Measurements from ENCODE around the gene HOXC12.

Gene HOXC12, protein sequence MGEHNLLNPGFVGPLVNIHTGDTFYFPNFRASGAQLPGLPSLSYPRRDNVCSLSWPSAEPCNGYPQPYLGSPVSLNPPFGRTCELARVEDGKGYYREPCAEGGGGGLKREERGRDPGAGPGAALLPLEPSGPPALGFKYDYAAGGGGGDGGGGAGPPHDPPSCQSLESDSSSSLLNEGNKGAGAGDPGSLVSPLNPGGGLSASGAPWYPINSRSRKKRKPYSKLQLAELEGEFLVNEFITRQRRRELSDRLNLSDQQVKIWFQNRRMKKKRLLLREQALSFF

DNA sequence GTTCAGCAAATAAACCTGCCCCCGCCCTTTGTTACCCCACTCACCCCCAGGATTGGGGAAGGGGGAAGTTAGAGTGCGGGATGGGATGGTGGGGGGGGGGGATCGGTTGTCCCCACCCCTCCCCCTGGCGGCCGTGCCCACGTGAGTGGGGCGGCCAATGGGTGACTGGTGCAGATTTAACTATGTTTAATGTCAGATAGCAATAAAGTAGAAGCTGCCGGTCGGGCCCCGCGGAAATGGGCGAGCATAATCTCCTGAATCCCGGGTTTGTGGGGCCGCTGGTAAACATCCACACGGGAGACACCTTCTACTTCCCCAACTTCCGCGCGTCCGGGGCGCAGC, at the start of gene HOXC12:
Gene HOXC12, plus strand, starts transcription at position 210 of the 342 bp plus-strand sequence. Its CDS starts 27 bp downstream, at position 237.
- DNase-seq (ENCODE audit: low read depth in 2 of 2, low spot score in 1 of 2): no peak

DNA sequence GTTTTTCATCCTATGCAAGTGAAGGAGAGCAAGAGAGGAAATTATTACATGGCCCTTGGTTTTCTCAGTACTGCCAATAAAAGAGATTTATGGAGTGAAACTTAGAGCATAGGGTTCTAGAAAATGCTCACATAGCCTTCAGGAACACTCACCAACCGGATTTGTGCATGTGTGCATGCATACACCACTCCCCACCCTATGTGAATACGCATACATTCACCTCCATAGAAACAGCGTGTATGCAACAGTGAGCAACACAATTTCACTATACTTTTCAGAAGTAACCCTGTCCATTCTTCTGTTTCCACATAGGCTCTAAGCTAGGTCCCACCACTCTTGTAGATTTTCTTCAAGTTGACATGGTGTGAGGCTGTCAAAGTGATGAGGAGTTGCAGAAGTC, 47.6 kb upstream of the HOXC12 start:
- DNase-seq (ENCODE audit: low read depth in 2 of 2, low spot score in 1 of 2): no peak

DNA sequence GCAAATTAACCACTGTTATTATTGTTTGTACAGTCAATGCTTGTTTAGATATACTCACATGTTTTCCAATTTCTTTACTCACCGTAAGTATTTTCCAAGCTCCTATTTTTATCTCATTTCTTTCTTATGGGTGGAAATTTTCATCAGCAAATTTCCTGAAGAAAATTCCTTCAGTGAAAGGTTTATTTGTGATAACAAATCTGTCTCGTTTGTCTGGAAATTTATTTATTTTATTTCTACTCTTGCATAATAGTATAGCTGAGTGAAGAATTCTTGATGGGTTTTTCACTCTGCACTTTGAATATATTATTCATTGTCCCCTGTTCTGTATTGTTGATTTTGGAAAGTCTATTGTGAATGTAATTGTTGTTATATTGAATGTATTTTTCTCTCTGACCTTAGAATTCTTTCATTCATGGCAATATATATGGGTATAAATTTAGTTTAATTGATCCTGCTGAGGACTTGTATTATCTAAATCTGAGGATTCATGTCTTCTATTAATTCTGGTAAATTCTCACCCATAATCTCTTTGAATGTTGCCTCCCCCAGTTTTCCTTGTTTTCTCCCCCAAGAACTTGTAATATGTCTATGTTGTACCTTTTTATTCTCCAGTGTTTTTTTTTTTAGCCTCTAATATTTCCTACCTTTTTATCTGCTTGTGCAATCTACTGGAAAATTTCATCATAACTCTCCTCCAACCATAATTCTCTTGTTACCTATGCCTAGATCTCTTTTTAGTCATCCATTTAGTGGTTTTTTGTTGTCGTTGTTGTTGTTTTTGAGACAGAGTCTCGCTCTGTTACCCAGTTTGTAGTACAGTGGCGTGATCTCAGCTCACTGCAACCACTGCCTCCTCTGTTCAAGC, 37.7 kb upstream of the HOXC12 start:
- no peak for DNase-seq (ENCODE audit: low read depth in 2 of 2, low spot score in 1 of 2)

DNA sequence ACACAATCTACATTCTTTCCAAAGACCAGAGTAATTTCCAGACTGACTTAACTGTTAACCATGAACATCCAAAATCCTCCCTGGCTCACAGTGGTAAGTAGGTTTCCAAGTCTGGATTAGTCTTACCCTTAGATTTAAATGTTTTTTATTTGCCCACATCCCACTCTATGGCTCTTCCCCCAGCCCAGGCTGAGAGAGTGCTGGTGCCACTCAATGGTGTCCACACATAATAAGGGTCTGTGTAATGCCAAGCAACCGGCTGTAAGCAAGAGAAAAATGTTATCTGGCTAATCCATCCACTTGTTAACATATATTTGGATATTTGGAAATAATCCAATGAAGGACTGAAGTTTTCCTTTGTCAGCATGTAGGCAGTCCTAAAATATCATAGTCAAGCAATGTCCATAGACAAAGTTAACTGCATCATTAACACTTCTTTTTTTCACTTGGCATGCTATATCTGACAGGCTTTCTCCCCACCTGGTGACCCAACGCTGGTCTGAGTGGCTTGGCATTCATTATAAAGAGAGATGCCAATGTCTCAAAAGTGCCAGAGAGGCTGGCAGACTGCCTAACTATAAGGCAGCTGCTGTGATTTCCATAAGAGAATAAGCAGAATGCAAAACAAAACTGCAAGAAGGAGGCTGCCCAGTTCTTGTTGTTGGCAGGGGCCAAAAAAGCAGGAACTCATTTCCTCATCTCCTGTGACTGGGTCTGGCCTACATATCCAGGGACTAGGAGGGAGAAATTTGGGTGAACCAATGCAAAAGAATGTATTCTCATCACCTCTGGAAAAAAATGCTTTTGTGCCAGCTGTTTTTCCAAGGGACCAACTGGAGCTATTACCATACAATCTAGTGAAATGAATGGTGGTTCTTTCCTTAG, 29.9 kb upstream of the HOXC12 start:
- no peak for DNase-seq (ENCODE audit: low read depth in 2 of 2, low spot score in 1 of 2)

DNA sequence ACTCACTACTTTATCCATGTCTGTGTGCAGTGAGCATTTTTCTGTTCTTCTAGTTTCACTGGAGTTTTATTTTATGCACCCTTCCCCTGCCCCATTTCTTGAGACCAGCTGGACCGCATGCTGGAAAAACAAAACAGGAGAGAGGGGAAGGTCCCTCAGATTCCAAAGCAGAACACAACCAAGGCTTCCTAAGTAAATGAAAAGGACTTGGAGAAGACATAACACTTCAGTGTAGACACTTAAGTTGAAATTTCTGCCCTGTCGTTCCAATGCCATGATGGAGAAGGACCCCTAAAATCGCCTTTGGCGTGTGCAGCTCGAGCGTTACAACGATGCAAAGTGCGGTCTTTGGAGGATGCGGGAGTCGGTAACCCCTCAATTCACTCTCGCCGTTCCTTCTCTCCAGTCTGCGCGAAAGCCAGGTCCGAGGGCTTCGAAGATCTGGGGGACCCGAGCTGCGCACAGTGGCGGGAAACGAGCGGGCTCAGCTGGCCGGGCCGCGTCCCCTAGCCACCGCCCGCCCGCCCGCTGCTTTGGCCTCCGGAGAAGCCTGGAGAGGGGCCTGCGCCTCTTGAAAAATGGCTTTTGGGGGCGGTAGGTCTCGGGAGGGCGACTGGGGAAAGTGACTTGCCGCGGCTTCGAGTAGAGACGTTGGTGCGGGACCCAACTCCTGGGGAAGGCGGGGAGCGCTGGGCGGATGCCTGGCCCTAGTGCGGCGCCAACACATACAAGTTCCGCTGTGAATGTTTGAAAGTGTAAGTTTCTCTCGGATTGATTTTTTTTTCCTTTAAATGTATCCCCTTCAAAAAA, 27.3 kb upstream of the HOXC12 start:
- DNase-seq (ENCODE audit: low read depth in 2 of 2, low spot score in 1 of 2): no peak

DNA sequence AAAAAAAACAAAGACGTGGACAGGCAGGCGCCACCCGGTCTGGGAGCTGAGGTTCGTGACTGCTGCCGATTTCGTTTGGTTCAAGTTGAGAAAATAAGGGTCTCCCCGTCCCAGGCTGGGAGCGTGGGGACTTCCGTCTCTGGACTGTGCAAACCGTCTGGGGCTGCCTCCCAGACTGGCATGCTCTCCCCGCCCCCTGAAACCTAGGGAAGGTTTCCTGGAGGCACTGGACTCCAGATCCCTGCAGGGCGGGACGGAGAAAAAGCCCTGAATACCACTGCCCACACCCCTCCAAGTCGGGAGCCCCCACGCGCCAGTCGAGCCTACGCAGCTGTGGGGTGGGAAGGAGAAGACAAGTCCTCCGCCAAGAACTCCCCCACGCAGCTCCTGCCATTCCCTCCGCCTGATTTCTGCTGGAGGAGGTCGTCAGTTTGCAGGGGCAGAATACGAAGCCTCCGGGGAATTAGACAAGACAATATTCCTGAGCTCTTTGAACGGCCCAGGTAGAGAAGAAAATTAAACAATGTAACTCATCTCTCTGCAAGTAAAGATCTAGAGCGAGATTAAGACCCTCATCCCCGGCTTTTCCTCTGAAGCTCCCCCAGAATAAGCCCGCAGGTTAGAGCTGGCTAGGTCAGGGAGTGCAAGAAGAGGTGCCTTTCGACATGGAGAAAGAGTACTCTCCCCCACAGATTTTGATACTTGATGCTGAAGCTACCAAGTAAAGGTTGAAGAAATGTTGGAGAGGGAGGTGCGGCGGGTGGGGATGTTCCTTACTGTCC, 26.5 kb upstream of the HOXC12 start:
- DNase-seq (ENCODE audit: low read depth in 2 of 2, low spot score in 1 of 2): no peak

DNA sequence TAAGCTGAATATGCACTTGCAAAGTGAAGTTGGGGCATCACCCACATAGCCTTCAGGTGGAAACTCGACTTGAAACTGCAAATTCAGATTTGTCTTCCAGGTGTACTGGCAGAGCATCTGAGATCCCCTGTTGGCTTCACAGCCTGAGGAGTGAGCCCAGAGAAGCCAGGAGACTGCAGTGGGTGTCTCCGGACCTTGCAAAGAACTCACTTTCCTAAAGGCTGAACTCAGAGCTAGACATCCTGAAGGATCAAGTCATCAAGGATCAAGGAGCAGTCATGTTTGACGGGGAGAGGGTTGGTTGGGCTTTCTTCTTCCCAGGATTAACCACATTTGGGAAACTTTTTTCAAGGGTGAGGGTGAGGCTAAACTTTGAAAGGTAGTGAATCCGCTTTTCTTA, 25.2 kb upstream of the HOXC12 start:
- no peak for DNase-seq (ENCODE audit: low read depth in 2 of 2, low spot score in 1 of 2)

DNA sequence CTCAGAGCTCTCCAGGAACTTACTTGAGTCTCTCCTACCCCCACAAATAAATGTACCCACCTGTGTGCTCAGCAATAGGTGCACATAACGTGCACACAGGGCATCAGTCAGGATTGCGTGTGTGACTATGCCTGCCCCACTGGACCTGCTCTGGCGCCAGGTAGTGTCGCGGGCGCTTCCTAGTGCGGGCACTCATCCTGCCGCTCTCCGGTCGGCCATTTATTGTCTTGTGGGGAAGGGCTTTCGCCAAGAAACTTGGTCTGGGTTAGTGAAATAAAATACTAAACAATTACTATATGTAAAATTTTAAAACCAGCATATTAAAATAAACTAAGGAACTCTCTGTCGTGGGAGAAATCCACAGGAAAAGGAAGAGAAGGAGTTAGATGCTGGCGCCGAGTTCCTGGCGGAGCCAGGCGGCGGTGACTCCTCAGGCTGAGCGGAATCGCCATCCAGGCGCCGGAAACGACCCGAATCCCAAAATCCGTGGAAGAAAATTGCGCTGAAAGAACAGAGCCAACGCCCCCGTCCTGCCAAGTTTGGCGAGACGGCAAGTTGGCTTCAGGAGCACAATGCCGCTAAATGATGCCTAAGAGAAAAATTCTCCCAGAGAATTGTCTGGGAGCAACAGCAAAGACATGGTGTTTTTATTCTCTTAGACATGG, 24.0 kb upstream of the HOXC12 start:
- no peak for DNase-seq (ENCODE audit: low read depth in 2 of 2, low spot score in 1 of 2)

DNA sequence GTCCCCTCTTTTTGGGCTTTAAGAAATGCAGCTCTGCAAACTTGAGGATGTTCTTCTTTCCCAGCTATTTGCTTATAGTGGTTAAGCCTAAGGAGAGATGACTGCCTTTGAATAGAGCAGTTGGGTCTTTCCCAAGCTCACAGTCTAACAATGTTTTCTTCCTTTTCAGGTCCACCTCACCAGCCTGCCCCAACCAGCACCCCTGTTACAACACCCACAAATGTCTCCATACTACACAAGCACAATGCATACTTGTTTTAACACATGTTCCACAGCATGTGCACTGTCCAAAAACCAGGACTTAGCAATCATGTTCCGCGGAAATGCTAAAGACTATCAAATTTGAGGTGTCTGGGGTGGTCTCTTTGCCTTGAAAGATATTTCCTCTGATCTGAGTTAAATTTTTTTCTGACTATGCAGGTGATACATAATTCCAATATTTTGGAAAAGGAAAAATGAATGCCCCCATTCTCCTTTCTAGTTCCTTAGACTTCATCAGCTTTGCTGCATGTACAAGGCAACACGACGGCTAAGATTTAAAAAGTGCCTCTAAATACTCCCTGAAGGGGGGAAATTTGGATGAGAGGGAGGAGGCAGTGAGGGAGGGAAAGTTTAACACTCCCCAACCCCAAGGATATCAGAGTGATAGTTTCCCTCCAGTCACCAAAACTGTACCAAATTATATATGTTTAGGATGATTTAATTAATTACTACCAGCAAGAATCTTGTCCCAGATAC, 22.7 kb upstream of the HOXC12 start:
- DNase-seq (ENCODE audit: low read depth in 2 of 2, low spot score in 1 of 2): no peak

DNA sequence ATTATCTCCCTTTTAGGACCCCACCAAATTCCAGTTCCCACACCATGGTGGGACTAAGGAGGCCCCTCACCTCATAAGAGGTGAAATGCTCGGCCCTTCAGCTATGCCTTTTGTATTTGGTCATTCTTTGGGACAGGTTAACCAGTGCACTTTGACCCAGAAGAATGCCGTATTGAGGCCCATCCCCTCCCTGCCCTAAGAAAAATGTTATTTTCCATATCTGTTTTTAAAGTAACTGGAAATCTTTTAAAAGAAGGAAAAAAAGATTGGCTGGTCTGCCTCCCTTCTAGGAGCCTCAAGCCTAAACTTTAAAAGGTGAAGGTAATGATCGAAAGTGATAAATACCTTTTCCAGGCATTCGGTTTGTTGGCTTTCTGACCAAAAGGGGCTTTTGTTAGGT, 21.8 kb upstream of the HOXC12 start:
- DNase-seq (ENCODE audit: low read depth in 2 of 2, low spot score in 1 of 2): no peak

DNA sequence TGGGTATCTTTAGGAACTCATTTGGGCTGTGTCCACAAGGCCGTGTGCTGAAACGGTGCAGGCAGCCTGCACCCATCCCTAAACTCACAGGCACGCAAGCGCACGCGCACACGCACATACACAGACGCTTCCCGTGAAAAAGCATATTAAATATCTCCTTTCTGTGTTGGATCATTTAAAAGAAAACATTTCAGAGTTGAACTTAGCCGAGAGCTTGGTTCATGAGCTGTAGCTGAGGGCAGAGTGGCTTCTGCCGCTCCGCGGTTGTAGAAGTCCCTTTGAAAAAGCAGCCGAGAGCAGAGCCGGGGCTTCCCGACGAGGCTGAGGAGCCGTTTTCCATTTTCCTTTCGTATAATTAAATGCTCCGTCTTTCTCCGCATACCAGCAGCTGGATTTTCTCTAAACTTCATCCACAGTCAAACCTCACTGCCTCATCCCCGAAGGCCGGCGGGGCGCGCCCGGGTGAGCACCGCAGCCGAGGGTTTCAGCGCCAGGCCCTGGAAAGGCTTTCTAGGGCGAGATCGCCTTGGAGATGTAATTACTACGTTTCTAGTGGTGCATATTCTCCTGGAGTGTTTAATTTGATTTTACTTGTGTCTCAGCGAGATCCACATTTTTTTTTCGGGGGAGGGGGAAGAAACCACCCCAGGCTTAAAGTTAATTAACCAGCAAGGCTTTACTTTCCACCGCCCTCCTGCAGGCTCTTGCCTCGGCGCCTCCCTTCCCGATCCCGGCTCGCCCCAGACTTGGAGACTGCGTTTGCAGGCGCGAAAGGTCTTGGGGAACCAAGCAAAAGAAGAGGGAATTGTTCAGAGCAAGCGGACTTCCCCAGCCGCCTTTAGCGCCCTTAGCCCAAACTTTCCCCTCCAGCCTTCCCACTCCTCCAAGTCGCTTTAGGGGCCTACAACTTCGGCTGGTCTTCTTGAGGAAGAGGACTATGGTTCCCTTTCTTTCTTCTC, 19.0 kb upstream of the HOXC12 start:
- no peak for DNase-seq (ENCODE audit: low read depth in 2 of 2, low spot score in 1 of 2)

DNA sequence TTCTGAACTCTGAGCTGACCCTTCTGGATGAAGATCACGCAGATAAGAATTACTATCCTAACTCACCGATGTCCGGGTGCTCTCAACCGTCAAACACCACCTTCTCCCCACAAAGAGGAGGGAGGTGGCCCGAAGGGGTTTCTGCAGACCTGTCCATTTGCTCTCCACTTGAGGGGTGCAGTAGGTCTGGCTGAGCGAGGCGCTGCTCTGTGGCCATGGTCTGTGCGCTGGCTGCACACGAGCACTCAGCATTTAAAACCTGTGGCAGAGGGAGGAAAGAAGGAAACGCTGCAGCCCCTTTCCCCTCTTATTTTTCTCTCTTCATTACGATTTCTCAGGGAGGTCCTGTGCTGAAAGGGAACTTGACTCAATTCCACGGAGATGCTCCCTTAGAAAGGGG, 17.6 kb upstream of the HOXC12 start:
- no peak for DNase-seq (ENCODE audit: low read depth in 2 of 2, low spot score in 1 of 2)

DNA sequence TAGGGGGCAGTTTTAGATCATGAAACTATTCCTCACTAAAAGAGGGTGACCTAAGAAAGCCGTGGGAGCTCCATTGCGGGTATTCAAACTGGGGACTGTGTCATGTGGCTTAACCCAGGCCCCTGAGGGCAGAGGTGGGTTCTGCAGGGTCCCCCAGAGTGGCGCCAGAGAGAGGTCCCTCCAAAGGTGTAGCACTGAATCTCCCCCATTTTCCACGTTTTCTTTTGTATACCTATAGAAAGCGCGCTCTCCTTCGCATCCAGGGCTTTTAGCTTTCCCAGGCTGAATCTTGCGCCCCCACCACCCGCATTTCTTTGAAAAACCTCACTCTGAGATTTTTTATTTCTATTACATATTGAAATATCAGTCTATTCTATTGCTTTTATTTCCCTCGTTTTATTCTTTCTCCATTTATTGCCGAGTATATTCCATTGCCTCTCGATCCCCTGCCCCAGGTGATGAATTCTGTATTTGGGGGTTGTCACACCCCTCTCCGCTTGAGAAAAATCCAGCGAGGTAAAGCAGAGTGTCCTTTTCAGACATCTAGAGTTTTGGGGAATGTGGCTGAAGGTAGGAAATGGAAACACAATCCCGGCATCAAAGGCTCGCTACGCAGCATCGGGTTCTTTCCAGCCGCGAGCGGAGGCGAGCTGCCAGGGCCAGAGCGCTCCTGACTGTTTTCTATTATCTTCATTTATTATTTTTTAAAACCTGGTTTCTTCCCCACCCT, 16.9 kb upstream of the HOXC12 start:
- DNase-seq (ENCODE audit: low read depth in 2 of 2, low spot score in 1 of 2): no peak

DNA sequence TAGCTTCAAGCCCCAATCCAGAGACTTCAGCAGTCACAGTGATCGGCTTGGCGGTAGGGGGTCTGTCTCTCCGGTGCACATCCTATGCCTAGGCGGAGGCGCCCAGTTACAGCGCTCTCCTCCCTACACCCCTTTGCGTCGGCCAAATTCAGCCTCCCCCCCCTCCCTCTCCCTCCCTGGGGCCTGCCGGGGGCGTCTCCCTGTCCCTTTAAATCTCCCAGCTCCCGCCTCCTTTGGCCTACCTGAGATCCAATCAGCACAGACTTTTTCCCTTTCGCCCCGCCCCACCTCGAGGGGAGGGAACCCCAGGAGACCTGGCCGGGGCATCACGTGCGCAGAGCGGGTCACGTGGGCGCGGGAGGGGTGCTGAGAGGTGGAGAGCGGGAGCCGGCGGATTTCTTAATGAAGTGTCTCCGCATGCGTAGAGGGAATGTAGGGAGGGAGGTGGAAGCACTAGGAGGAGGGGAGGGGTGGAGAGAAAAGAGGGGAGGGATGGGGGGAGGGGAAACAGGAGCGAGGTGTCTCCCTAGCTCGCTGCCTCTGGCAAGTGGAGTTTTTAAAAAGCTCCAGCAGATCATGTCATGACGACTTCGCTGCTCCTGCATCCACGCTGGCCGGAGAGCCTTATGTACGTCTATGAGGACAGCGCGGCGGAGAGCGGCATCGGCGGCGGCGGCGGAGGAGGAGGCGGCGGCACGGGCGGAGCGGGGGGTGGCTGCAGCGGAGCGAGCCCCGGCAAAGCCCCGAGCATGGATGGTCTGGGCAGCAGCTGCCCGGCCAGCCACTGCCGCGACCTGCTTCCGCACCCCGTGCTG, 16.2 kb upstream of the HOXC12 start, which contains the start of gene HOXC13:
Gene HOXC13, plus strand, starts transcription at position 506 of the 815 bp plus-strand sequence. Its CDS starts 76 bp downstream, at position 582.
- DNase-seq (ENCODE audit: low read depth in 2 of 2, low spot score in 1 of 2): no peak

DNA sequence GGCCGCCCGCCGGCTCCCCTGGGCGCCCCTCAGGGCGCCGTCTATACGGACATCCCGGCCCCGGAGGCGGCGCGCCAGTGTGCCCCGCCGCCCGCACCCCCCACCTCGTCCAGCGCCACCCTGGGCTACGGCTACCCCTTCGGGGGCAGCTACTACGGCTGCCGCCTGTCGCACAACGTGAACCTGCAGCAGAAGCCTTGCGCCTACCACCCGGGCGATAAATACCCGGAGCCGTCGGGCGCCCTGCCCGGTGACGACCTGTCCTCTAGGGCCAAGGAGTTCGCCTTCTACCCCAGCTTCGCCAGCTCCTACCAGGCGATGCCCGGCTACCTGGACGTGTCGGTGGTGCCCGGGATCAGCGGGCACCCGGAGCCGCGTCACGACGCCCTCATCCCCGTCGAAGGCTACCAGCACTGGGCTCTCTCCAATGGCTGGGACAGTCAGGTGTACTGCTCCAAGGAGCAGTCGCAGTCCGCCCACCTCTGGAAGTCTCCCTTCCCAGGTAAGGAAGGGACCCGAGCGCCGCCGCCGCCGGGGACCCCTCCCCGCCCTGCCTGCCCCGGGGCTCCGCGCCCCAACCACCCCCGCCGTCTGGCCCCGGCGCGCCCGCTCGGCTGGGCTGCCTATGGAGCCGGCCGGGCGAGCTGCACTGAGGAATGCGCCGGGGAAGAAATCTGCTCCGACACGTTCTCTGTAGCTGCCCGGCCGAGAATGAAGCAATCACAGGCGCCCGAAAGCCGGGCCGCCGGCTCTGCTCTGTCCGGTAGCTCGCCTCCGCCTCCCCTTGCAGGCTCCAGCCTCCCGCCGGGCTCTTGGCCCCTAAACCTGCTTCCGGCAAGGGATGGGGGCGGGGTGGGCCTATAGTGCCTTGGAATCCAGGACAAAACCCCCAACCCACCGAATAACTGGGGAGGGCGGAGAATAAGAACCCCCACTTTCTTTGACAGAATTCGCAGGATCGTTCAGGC, 15.3 kb upstream of the HOXC12 start:
- no peak for DNase-seq (ENCODE audit: low read depth in 2 of 2, low spot score in 1 of 2)

Data from stimulated activated CD8-positive, alpha-beta memory T cell treated with anti-CD3 and anti-CD28 coated beads, Interleukin-4, amount 100 ng/mL, for 1 hour (primary cell).